Natural killer cell (primary cell): Measurements from ENCODE around the gene DACH1. TPM values are rescaled to one million over a fixed set of nuclear protein-coding genes. Genes with fewer than 3 reads are reported as not detected.

Source experiments
- ATAC-seq, 3 donors: fragments of 150-1000 bp in 2 of 3; fragments of 200-7000 bp in 1 of 3; cut with Tn5 transposase; 1 replicate in 1 of 3; 2 replicates in 2 of 3; pipeline ENCODE4 v1.10.0; 2021; ENCODE audit warnings: mild to moderate bottlenecking in 2 of 3, moderate library complexity in 2 of 3
- DNase-seq, 2 donors: peaks; one replicate each; pipeline versions ENCODE4 v3.0.0 to v3.0.0-alpha.2; 2013 to 2021; ENCODE audit warnings: mixed read lengths in 1 of 2
- H3K27ac ChIP-seq: one replicate; pipeline ENCODE4 v1.5.1; 2013; ENCODE audit warnings: mild to moderate bottlenecking, low read length
- H3K27me3 ChIP-seq: one replicate; pipeline ENCODE4 v1.6.1; 2013; ENCODE audit warnings: low read length; ENCODE audit not compliant: control insufficient read depth, insufficient read depth
- H3K36me3 ChIP-seq: one replicate; pipeline ENCODE4 v1.6.1; 2013; ENCODE audit warnings: low read length; ENCODE audit not compliant: control insufficient read depth, insufficient read depth
- H3K4me1 ChIP-seq: one replicate; pipeline ENCODE4 v1.6.1; 2013; ENCODE audit warnings: low read length; ENCODE audit not compliant: control insufficient read depth, insufficient read depth
- H3K4me3 ChIP-seq: one replicate; pipeline ENCODE4 v1.5.1; 2013; ENCODE audit warnings: low read length
- H3K9me3 ChIP-seq: one replicate; pipeline ENCODE4 v1.6.1; 2013; ENCODE audit warnings: low read length; ENCODE audit not compliant: control insufficient read depth, insufficient read depth
- H3K27ac Mint-ChIP-seq, 2 donors: one replicate each; pipeline ENCODE4 v1.8.0; 2022; ENCODE audit warnings: mild to moderate bottlenecking in 2 of 2, mixed read lengths in 2 of 2, moderate library complexity in 1 of 2
- H3K27me3 Mint-ChIP-seq, 2 donors: one replicate each; pipeline ENCODE4 v1.8.0; 2022; ENCODE audit warnings: low read depth in 2 of 2, mixed read lengths in 2 of 2
- H3K36me3 Mint-ChIP-seq: one replicate; pipeline ENCODE4 v1.8.0; 2022; ENCODE audit warnings: mixed read lengths
- H3K4me1 Mint-ChIP-seq, 2 donors: one replicate each; pipeline ENCODE4 v1.8.0; 2022; ENCODE audit warnings: mixed read lengths in 2 of 2
- H3K4me3 Mint-ChIP-seq: one replicate; pipeline ENCODE4 v1.8.0; 2022; ENCODE audit warnings: mild to moderate bottlenecking, moderate library complexity, mixed read lengths
- H3K9me3 Mint-ChIP-seq, 2 donors: one replicate each; pipeline ENCODE4 v1.8.0; 2022; ENCODE audit warnings: mixed read lengths in 2 of 2
- CTCF ChIP-seq: fragments of 200-600 bp; IDR thresholded peaks from one replicate; pipeline ENCODE4 v1.8.0; 2022; ENCODE audit warnings: antibody characterized with exemption
- WGBS: methylation state at CpG from one replicate; pipeline ENCODE4 v1.1.7; 2013; ENCODE audit warnings: missing lambda C conversion rate; ENCODE audit not compliant: insufficient coverage; 5-methylcytosine and 5-hydroxymethylcytosine counted together
- intact Hi-C: fragments of 100-400 bp; cut with micrococcal nuclease; formaldehyde crosslinking; loops from one replicate; pipeline ENCODE4 v1.14.2; 2022
- total RNA-seq, 4 donors: library from RNA; stranded (reverse); fragments of 120-200 nt in 1 of 4; gene quantifications; one replicate each; pipeline versions ENCODE4 v1.2.3 to v1.2.4, GENCODE V29; 2013 to 2022

Gene DACH1
- total RNA-seq, 3 donors from 2014 or later (not counting 1 experiment from before 2014, with no cell fraction given): 0.29 to 2.3 (median 0.49) TPM

- no peaks in the 10 kb centered on the region for H3K27me3 Mint-ChIP-seq
- H3K36me3 Mint-ChIP-seq: no peaks in the 10 kb centered on the region
- Histone ChIP-seq H3K9me3 (no peaks in the 10 kb centered on the region), H3K4me3 (no peak overlapping the region), H3K27ac (no peak overlapping the region), H3K36me3 (no peaks in the 10 kb centered on the region), H3K27me3 (no peaks in the 10 kb centered on the region), H3K4me1 (no peaks in the 10 kb centered on the region)
- ATAC-seq (no peak), DNase-seq (no peak)
- intact Hi-C loops: no loop called here
- H3K27ac Mint-ChIP-seq: no peak overlapping the region
- no peak overlapping the region for H3K4me3 Mint-ChIP-seq
- peaks cover 0 to 4% of the 10 kb centered on the region in 2 donors for H3K9me3 Mint-ChIP-seq
- TF ChIP-seq CTCF: no peak
- WGBS: 13% methylated on average over 1 of the region's 3 CpGs
- H3K4me1 Mint-ChIP-seq: no peaks in the 10 kb centered on the region
These were observed 153.9 kb downstream of the DACH1 start for GRCh38 chr13:71712988-71713653.

- no peak for TF ChIP-seq CTCF
- no peak overlapping the region for H3K4me3 ChIP-seq
- no peak overlapping the region for H3K4me3 Mint-ChIP-seq
- no peaks in the 10 kb centered on the region for H3K4me1 ChIP-seq
- H3K9me3 ChIP-seq: no peaks in the 10 kb centered on the region
- WGBS: no CpG with 5 or more reads among the region's 4 CpGs
- ATAC-seq: no peak
- H3K27me3 ChIP-seq: no peaks in the 10 kb centered on the region
- H3K9me3 Mint-ChIP-seq: peaks cover 4 to 5% of the 10 kb centered on the region in 2 donors
- DNase-seq: no peak
- H3K36me3 ChIP-seq: no peaks in the 10 kb centered on the region
- no peaks in the 10 kb centered on the region for H3K36me3 Mint-ChIP-seq
- intact Hi-C loops: no loop called here
- no peaks in the 10 kb centered on the region for H3K4me1 Mint-ChIP-seq
- no peaks in the 10 kb centered on the region for H3K27me3 Mint-ChIP-seq
- no peak overlapping the region for H3K27ac Mint-ChIP-seq
- no peak overlapping the region for H3K27ac ChIP-seq
These were observed 162.3 kb downstream of the DACH1 start for GRCh38 chr13:71704656-71705055.

GRCh38 chr13:71703138-71703537, 163.9 kb downstream of the DACH1 start:
- WGBS: 90% methylated on average over 2 of the region's 2 CpGs
- H3K4me1 ChIP-seq: no peaks in the 10 kb centered on the region
- H3K9me3 Mint-ChIP-seq: peaks cover 4 to 5% of the 10 kb centered on the region in 2 donors
- ATAC-seq (no peak), DNase-seq (no peak)
- no peaks in the 10 kb centered on the region for H3K4me1 Mint-ChIP-seq
- H3K27ac ChIP-seq: no peak overlapping the region
- no peaks in the 10 kb centered on the region for H3K27me3 Mint-ChIP-seq
- H3K4me3 ChIP-seq: no peak overlapping the region
- H3K36me3 Mint-ChIP-seq: no peaks in the 10 kb centered on the region
- no peaks in the 10 kb centered on the region for H3K27me3 ChIP-seq
- H3K36me3 ChIP-seq: no peaks in the 10 kb centered on the region
- TF ChIP-seq CTCF: no peak
- H3K4me3 Mint-ChIP-seq: no peak overlapping the region
- H3K27ac Mint-ChIP-seq: no peak overlapping the region
- no peaks in the 10 kb centered on the region for H3K9me3 ChIP-seq
- intact Hi-C loops: no loop called here

DNA sequence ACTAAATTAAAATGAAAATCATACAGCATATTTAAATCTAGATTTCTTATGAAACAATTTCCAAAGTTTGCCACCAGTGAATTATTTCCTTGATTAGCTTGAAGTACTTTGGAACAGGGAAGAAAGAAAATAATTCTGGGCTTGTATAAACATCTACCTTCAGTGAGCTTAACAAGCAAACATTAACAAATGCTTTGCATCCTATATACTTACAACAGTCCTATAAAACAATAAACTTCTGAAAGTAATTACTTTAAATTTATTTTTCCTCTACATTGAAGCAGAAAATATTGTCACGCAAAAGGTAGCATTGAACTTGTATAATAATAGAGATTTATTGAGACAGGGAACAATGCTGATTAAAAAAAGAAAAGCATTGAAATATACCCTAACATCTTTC, 164.8 kb downstream of the DACH1 start:
- Histone ChIP-seq H3K27me3 (no peaks in the 10 kb centered on the region), H3K4me3 (no peak overlapping the region), H3K9me3 (no peaks in the 10 kb centered on the region), H3K4me1 (no peaks in the 10 kb centered on the region), H3K27ac (no peak overlapping the region), H3K36me3 (no peaks in the 10 kb centered on the region)
- intact Hi-C loops: no loop called here
- TF ChIP-seq CTCF: no peak
- ATAC-seq: no peak
- Mint-ChIP-seq H3K9me3 (peaks cover 2 to 5% of the 10 kb centered on the region in 2 donors), H3K36me3 (no peaks in the 10 kb centered on the region), H3K27ac (no peak overlapping the region), H3K4me3 (no peak overlapping the region), H3K4me1 (no peaks in the 10 kb centered on the region), H3K27me3 (no peaks in the 10 kb centered on the region)
- no peak for DNase-seq
- WGBS: no CpG with 5 or more reads among the region's 1 CpG
